NCI-H2171 (cell line): ENCODE data around the gene PRDM12.

Source experiments
- DNase-seq: peaks from one replicate; lab custom pipeline; 2025; lab: John Stamatoyannopoulos, UW

Gene PRDM12

DNA sequence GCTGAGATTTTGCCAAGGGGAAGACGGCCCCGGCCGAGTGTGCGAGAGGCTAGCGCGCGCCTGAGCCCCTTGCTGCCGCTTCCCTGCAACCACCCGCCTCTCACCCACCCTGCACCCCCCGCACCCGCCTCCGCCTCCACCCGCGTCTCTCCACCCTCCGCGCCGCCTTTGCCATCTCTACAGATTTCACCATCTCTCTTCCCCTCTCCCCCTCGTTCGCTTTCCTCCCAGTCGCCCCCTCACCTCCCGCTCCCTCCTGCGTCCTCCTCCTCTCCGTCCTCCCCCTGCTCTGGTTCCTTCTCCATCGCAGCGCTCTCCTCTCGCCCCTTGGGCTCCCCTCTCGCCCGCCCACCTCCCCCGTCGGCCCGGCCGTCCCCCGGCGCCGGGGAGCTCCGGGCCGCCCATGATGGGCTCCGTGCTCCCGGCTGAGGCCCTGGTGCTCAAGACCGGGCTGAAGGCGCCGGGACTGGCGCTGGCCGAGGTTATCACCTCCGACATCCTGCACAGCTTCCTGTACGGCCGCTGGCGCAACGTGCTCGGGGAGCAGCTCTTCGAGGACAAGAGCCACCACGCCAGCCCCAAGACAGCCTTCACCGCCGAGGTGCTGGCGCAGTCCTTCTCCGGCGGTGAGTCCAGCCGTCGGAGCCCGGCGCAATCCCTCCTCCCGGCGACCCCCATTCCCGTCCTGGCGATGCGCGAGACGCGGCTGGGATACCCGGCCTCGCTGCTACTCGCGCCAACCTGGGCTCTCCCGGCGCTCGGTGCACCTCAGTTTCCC, at the start of gene PRDM12:
PRDM12 (plus strand) TSS at position 344 of the 778 bp plus-strand sequence; CDS start at position 404, 60 bp downstream.
- DNase-seq, result peak; percentile 54

DNA sequence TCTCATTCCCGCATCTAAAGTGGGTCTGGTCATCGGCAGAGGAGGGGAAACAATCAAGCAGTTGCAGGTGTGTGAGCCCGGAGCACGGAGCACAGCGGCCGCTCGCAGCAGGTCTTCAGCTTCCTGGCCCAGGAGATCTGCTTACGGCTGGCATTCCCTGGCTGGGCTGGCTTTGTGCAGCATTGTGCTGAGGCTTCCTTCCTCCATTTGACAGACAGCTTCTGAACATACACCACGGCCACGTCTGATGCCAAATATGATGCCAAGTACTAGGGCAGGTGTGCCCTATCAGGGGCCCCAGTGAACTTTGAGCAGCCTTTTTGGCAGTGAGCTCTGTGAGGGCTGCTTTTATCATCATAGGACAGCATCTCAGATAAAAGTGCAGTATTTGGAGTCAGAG, 47.9 kb upstream of the PRDM12 start:
- DNase-seq, result no peak

DNA sequence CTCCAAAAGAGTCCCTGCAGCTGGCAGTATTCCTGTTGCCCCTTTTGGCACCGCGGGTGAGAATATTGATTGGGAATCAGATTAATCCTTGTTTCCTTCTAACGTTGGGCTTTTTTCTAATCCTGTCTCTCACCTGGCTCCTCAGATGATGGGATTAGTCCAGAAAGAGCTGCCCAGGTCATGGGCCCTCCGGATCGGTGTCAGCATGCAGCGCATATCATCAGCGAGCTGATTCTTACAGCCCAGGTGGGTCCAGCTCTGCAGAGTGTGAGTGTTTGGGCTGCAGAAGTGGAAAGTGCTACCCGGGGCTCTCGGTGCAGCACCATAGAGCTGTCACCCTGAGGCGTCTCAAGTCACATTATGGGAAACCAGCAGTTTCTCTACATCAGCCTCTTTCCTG, 40.9 kb upstream of the PRDM12 start:
- DNase-seq, result no peak

DNA sequence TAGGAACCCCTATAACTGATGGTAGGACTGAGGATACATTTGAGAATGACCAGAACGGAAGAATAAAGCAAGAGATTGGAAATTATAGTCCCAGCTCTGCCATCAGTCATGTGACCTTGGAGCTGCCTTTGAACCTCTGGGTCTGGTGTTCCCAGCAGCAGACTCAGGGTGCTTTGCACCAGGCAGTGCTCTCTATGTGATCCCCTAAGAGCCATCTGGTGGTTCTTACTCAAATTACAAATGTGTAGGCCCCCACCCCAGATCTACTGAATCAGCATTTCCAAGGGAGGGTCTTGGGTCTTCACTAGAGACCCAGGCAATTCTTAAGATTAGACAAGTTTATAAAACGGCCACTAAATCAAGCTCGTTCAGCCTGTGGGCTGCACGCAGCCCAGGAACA, 40.2 kb upstream of the PRDM12 start:
- no peak for DNase-seq

DNA sequence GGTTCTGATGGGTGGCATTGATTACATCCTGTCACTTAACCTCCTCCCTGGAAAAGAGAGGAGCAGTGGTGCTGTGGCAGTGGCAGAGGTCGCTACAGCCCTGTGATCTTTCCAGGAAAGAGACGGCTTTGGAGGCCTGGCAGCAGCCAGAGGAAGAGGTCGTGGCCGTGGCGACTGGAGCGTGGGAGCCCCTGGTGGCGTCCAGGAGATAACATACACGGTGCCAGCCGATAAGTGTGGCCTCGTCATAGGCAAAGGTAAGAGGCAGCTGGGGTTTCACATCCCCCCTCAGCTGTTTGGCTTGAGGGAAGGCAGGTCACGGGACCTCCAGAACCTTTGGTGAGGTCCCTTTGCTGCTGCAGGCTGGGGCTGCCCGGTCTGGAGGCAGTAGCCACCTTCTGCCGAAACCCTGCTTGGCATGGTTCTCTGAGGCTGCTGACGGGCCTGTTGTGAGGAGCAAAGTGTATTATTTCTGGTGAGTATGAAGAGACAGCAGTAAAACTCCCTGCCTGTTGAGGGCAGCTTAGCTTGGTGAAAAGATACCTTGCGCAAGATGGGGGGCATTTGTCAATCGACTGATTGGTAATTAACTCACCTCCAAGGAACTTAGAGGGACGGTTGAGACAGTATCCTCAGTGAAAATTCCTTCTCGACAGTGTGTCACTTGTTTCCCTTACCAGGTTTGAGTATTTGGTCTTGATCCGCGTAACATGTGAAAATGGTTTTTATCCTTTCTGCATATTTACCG, 38.0 kb upstream of the PRDM12 start:
- no peak for DNase-seq

DNA sequence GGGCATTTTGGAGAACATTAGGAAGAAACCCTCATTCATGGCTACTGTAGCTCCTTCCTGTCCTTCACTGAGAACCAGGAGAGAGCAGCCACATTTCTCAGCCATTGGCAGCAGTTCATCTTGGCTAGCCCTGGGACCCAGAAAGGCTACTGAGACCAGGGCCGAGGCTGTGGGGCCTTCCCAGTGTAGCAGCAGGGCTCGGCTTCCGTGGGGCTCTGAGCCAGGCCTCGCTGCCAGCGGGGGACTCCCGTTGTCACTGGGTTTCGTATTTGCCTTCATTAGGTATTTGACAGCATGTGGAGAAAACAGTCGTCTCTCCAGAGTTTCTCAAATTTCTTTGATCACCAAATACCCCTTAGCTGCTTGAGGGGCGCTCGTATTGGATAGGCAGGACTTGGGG, 37.3 kb upstream of the PRDM12 start:
- DNase-seq, result no peak

DNA sequence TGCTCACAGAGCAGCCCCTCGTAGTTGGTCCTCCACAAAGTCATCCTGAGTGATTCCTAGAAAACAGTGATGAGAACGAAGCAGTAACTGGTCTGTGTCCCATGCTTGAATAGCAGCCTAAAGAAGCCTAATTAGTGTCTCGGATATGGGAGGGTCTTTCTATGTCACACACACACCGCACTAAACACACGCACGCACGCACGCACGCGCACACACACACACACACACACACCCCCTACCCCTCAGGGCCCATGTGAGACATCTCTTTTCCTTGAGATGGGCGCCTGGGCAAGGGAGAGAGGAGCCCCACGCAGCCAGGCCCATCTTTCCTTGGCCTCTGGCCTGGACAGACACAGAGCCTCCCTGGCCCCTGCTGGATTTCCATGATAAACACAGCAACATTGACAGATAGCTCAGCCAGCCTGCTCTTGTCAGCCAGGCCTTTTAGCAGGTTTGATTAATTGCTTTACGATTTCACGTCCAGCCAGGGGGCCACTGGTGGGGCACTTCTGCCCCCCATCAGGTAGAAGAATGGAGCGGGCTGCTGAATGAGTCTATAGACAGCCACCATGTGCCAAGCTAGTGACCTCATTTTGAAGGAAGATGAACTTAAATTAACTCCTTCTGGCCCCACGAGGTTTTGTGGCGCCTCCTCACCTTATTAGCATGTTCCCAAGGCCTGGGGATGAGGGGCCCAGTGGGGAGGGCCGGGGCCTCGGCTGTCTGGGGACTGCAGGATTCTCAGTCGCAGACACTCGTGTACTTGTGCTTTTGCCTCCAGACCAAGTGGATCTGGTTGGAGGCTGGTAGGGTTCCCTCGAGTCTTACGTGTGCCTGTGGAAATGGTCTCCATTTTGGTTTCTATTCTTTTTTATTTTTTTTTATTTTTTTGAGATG, 36.2 kb upstream of the PRDM12 start:
- DNase-seq, result no peak

DNA sequence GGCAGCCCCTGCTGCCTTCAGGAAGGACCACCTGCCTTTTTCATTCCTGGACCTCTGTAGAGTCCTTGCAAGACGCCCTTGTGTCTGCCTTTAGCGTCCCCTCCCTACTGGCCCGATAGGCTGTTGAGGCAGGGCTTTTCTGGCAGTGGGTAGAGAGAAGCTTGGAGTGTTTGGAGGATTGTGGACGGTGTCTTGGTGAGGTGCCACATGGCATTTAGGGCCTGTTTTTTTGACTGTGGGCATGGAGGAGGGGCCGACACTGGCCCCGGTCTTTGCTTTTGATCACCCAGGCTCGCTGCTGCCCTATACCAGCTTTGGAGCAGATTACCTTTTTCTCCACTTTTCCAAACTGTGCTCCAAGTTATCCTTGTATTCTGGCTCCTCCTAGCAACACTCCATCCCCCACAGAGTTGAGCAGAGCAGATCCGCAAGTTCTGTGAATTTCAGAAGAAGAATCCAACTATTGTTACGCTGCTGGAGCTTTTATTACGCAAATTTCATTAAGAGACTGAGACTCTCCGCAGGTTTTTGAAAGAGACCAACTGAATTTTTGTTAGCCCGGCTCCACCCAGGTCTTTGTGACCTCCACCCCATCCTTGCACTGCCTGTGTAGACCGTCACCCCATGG, 34.8 kb upstream of the PRDM12 start:
- DNase-seq, result no peak

DNA sequence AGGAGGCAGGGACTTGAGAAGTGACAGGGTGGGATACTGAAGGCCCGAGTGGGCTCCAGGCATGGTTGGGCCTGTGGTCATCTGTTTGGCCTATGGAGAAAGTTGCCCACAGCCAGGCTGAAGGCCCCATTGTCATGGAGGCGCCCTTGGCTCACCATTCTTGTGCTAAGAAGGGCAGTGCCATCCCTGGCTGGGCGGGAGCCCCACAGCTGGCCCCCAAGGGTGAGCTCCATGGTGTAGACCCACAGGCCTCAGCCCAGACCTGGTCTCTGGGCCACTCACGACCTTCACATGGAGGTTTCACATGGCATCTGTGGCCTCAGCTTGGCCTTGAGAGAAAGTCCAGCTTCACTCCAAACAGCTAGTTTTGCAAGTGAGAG, 34.3 kb upstream of the PRDM12 start:
- no peak for DNase-seq

DNA sequence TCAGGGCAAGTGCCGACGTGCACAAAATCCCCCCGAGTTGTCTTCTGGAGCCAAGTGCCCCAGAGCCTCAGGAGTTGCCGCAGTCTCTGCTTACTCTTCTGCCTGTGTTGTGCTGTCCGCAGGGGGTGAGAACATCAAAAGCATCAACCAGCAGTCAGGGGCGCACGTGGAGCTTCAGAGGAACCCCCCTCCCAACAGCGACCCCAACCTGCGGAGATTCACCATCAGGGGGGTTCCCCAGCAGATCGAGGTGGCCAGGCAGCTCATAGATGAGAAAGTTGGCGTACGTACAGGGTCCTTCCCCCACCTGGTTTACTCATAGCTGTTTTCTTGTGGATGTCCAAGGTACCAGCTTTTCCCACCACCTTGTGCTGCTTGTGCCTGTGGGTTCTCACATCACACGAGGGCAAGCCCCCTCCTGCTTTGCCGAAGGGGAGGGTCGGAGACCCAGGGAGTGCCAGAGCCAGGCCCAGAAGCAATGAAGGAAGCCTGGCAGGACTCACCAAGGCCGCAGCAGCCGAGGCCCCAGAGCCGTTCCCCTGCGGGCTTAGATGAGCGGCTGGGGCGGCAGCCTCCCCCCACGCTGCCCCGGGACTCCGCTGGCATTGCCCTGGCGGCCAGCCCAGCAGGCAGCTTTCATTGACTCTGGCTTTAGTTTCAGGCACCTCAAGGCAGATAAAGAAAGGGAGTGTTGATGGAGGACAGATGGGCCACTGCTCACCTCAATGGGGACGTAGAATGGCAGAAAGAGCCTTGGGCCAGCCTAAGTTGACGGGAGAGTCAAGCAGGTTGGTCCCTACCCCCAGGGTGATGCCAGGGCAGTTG, 33.7 kb upstream of the PRDM12 start:
- DNase-seq, result no peak

DNA sequence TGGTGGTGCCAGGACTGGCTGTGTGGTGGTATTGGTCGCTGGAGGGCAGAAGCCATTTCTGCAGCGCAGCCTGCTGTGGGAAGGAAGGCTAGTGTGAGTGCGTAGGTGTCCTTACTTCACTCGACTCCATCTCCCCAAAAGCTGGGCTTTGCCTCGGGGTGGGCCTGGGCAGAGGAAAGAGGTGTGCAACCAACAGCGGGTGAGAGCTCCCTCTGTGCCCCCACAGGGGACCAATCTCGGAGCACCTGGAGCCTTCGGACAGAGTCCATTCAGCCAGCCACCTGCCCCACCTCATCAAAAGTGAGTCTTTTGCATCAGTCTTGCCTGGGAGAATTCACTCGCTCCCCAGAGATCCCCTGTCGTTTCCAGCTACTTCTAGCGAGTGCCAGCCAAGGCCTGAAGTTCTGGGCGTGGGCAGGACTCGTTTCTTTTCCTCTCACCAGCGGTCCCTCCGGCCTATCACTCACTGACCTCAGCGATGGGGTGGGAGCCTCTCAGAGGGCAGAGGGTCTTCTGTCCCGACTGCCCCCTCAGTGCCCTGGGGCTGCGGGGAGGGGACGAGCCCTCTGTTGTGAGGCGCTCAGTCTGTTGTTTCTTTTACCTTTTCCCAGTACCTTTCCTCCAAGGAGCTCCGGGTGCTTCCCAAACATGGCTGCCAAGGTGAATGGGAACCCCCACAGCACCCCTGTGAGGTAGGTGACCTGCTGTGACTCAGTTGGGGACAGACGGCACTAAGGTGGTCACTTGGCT, 32.9 kb upstream of the PRDM12 start:
- no peak for DNase-seq

DNA sequence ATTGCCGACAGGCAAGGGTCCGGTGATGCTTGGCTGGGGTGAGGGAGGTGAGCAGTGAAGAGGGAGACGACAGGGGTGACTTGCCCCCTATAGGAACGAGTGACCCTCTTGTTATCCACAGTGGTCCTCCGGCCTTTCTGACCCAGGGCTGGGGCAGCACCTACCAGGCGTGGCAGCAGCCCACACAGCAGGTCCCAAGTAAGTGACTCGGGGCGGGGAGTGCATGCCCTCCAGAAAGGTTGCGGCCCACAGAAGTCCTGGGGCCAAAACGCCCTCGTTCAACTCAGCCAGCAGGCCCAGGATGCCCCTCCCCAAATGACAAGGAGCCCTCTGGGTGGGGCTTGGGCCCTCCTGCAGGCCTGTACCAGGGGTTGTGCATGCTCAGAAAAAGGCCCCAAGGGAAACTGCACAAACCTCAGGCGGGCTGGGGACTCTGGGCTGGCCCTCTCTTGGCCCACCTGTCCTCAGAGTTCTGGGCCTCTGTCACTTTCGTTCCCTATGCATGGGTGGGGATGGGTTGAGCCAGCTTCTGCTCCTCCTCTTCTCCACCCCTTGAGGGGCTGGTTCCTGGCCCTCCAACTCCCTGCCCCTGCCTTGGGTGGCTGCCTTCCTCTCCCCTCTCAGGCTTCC, 32.2 kb upstream of the PRDM12 start:
- DNase-seq, result no peak

DNA sequence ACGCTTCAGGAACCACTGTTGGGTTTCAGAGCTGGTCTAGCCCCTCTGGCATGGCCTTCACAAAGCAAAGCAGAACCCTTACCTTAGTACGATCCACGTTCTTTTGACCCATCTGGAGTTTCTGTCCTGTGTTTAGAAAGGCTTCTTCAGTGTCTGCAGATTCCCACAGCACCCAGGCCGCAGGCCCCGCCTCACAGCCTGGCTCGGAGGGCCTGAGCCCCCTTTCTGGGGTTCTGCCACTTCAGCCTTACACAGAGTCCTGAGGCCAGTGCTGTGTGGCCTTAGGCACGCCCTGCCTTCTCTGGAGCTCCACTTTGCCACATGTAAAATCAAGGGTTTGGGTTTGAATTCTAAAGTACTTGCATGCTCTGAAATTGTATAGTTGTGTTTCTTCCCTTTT, 31.6 kb upstream of the PRDM12 start:
- no peak for DNase-seq

DNA sequence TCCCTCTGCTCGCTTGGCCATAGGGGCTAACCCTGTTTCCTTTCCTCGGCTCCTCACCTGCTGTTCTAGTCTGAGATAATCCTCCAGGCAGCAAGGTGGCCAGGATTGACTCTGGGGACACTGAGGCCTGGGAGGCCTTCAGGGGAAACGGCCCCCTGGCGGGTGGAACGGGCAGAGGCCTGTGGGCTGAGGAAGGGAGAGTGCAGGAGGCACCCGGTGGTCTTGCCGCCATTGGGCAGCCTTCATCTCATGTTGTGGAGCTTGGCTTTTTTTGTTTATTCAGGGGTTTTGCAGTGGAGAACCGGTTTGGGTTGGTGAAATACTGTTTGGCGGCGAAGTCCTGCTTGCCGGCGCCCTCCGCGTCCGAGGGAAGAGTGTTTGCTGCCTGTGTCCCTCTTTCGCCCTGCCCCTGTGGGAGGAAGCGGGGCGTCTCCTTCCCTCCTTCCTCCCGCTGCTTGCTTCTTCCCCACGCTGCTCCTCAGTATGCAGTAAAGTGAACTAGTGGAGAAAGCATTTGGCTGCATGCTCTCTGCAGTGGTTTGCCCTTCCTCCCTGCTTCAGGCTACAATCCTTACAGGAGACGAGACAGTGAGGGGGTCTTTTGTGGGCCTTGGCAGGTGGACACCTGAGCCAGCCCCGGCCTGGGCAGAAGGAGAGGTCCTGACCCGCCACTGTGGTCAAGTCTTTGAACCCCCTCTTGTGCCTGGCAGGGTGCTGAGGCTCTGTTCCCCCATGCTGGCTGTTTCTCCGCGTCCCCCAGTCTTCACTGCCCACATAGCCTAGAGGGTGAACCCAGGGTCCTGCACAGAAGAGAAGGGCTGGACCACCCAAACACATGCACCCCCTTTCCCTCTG, 30.8 kb upstream of the PRDM12 start:
- DNase-seq, result no peak

DNA sequence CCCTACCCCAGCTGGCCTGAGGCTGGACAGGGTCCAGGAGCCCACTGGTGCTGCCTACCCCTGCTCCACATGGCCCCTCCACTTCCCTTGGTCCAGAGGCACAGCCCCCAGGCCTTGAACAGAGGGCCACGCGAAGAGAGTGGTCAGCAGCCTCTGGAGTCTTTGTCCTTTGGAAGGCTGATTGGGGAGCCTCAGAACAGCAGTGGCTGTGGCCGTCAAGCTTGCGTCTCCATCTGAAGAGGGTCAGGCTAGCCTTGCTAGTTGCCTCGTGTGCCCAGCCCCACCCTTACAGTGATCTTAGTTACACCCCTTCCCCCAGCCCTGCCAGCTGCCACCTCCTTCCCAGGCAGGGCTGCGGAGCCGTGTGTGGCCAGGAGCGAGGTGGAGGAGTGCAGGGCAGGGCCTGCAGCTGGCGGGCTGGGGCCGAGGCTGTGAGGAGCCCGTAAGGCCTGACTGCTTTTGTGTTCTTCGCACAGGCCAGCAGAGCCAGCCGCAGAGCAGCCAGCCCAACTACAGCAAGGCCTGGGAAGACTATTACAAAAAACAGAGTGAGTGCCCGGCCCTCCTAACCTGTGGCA, 30.1 kb upstream of the PRDM12 start:
- peak; percentile 75 for DNase-seq

DNA sequence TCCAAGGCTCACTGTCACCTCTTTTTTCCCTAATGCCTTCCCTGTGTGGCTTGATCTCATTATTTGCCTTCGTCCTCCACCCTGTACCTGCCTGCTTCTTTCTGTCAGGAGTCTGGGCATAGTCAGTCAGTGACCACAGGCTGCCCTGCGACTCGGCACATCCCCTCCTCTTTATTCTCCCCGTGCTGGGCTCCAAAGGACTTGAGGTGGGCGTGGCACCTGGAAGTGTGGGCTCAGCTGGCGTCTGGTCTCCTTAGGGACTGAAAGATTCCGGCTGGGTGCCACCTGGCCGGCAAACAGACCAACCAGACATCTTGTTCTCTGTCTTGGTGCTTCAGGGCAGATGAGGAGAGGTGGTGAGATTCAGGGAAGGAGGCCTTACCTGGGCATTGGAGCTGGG, 29.6 kb upstream of the PRDM12 start:
- peak; percentile 89 for DNase-seq

DNA sequence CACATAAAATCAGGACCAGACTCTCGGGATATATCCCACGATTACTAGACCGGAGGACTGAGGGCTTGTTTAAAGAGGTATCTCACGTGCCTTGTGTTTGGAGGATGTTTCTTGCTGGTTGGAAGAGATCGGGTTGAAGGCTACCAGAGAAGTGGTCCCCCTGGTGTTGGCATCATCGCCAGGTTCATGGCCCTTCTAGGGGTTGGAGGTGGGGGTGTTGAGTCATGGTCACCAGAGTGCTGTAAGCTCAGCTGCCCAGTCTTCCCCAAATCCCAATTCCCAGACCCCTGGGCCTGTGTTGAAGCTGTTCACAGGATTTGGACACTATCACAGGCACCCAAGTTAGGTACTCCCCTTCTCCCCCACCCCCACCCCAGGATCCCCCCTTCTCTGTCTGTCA, 29.1 kb upstream of the PRDM12 start:
- no peak for DNase-seq
